ENCODE results near the gene ARHGEF28. TPM values are rescaled to one million over a fixed set of nuclear protein-coding genes. Genes with fewer than 3 reads are reported as not detected.

Gene ARHGEF28
- total and polyA plus RNA-seq, 10 of the 15 experiments (the other 5 are each of a cell fraction or from before 2014, with no cell fraction given): 0.10 to 0.72 (median 0.22) TPM; not detected in 2

DNA sequence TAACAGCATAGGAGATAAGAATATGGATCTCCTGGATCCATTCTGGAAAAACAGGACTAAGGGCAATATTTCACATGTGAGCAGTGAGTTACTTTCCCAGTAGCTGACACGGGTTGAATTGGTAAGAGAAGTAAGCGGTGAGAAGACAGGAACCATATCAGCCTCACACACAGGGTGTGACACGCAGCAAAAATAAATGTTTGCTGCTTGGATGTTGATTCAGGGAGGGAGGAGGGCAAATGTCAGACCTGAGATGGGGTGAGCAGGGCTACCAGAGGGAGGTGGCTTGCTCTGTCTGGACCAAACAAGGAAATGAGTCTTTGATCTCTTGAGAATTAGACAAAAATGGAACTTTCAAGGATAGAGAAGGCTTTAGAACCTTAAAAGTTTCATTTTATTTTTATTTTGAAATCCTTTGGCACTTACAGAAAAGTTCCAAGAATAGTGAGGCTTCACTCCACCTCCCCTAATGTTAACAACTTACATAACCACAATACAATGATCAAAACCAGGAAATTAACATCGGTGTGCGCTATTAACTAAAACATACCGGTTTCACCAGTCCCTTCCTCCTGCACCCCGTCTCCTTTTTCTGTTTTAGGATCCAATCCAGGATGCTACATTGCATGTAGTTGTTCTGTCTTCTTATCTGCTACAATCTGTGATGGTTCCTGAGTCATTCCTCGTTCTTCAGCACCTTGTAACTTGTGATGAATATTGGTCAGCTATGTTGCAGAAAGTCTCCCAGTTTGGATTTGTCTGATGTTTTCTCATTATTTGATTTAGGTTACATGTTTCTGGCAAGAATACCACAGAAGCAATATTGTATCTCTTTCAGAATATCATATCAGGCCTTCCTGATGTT, 20.5 kb upstream of the ARHGEF28 start (continued):
- TF ChIP-seq PBX3 (IDR thresholded peaks at IDR 0.05; ENCODE audit: insufficient replicate concordance, low read depth, low read length) (no peak), KDM1A (IDR thresholded peaks at IDR 0.05; ENCODE audit: borderline replicate concordance) (no peak), MYC (IDR thresholded peaks at IDR 0.05; ENCODE audit: insufficient read depth, insufficient read length, insufficient replicate concordance, low read length, severe bottlenecking) (no peak), RBBP5 (conservative IDR thresholded peaks at IDR 0.05) (no peak), MYB (IDR thresholded peaks at IDR 0.05; ENCODE audit: borderline replicate concordance, low read depth, low read length) (no peak)

DNA sequence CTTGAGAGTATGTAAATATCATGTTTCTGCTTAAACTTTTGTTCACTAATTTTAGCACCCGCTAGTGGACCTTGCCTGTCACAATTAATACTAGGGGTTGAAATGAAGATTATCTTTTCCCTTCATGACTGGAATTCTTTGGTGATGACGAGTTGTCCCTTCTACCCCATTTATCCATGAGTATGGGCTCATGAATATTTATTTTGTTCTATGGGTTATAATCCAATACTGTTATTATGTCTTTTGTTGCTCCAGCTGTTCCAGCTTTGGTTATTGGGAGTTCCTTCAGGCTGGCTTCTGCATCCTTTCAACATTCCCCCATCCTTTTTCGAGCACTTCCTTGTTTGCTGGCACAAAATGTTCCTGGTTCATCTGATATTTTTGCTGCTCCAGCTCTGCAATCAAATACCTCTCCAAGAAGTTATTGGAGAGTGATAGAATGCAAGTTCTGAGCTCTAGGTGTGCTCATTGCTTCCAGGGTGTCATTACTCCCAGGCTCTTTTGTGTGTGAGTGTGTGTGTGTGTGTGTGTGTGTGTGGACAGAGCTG, 19.7 kb upstream of the ARHGEF28 start:
- no peaks in the 10 kb centered on the region for H3K36me3 ChIP-seq (ENCODE audit: control insufficient read depth in 2 of 2, insufficient read depth in 2 of 2, low read length in 1 of 2)
- no peak overlapping the region for H2AFZ ChIP-seq (ENCODE audit: control insufficient read depth, low read depth, low read length)
- SMC1A ChIA-PET (ENCODE audit: uncharacterized antibody, unreplicated experiment): interaction anchor here (0.7 to 1.2 kb wide), 3 partner anchors 11 to 154 kb away, joined by 3 to 4 read pairs (median 3); no protein-coding TSS in a partner anchor
- no peaks in the 10 kb centered on the region for H3K9me3 ChIP-seq (replicated peaks; ENCODE audit: control insufficient read depth, insufficient read depth, low read length)
- ATAC-seq: no peak
- no peaks in the 10 kb centered on the region for H3K4me1 ChIP-seq (ENCODE audit: control insufficient read depth, insufficient read depth, low read length)
- H3K4me3 ChIP-seq: no peak overlapping the region
- CTCF ChIA-PET: interaction anchor here (0.5 to 1.2 kb wide), 6 partner anchors 9 to 187 kb away, joined by 3 to 5 read pairs (median 3); no protein-coding TSS in a partner anchor
- intact Hi-C loops (cut with micrococcal nuclease; ENCODE audit: unreplicated experiment): no loop called here
- H3K27ac ChIP-seq (ENCODE audit: control insufficient read depth, insufficient read depth): no peak overlapping the region
- POLR2A ChIA-PET: no interaction called here
- no peak for FAIRE-seq
- no peaks in the 10 kb centered on the region for H3K27me3 ChIP-seq (replicated peaks in 1 of 2; ENCODE audit: control insufficient read depth in 2 of 2, insufficient read depth in 2 of 2, low read length in 1 of 2)
- no TSS peak for BruUV-seq (replicated peaks)
- RAD21 ChIA-PET (ENCODE audit: unreplicated experiment): no interaction called here
- H4K20me1 ChIP-seq (ENCODE audit: control insufficient read depth, insufficient read depth): no peaks in the 10 kb centered on the region
- no peak overlapping the region for H3K9ac ChIP-seq (ENCODE audit: control insufficient read depth, insufficient read depth, low read length)
- WGBS (ENCODE audit: insufficient coverage, insufficient replicate concordance, low lambda C conversion rate, missing lambda C conversion rate): 23% methylated on average over 3 of the region's 3 CpGs
- no peak for DNase-seq (ENCODE audit: low read depth, low spot score)
- in situ Hi-C loops (cut with MboI): no loop called here
- no peaks in the 10 kb centered on the region for H3K79me2 ChIP-seq (ENCODE audit: control insufficient read depth, insufficient read depth, low read length)
- no peak overlapping the region for H3K4me2 ChIP-seq (ENCODE audit: control insufficient read depth, insufficient read depth)
- TF ChIP-seq BHLHE40 (IDR thresholded peaks at IDR 0.05; ENCODE audit: borderline replicate concordance in 1 of 2, low read depth in 2 of 2, low read length in 1 of 2) (no peak), CBFB (IDR thresholded peaks at IDR 0.05; ENCODE audit: low read depth) (no peak), ATF3 (IDR thresholded peaks at IDR 0.05; ENCODE audit: borderline replicate concordance, extremely low read depth, low read depth, low read length) (no peak), MEF2B (IDR thresholded peaks at IDR 0.05; ENCODE audit: partially characterized antibody, poor library complexity, severe bottlenecking) (no peak), ZZZ3 (IDR thresholded peaks at IDR 0.05; ENCODE audit: control insufficient read depth, insufficient read length, low read depth) (no peak), MTA3 (IDR thresholded peaks at IDR 0.05; ENCODE audit: borderline replicate concordance, low read length) (no peak), REST (IDR thresholded peaks at IDR 0.05; ENCODE audit: low read depth, low read length) (no peak), RUNX3 (IDR thresholded peaks at IDR 0.05; ENCODE audit: low read length) (no peak), ZNF207 (IDR thresholded peaks at IDR 0.05; ENCODE audit: borderline replicate concordance) (no peak), SP1 (IDR thresholded peaks at IDR 0.05; ENCODE audit: low read depth, low read length) (no peak), ZNF24 (IDR thresholded peaks at IDR 0.05) (no peak), POU2F2 (IDR thresholded peaks at IDR 0.05; ENCODE audit: borderline replicate concordance, low read depth, low read length) (no peak)

Data from GM12878 (cell line).